GM18907 (cell line): Measurements from ENCODE around the gene MSI2.
A peak's percentile ranks its signal among the peaks of the same experiment; 100 is the strongest.

ENCODE experiments used
- ATAC-seq: cut with Tn5 transposase; IDR thresholded peaks from one replicate; pipeline ENCODE4 v1.9.1; 2021; ENCODE audit warnings: mild to moderate bottlenecking, moderate library complexity; ENCODE audit not compliant: unreplicated experiment

Gene MSI2

GRCh38 chr17:57720386-57721035, 464.2 kb downstream of the MSI2 start:
- no peak for ATAC-seq

- ATAC-seq: no peak
Measured at GRCh38 chr17:57721967-57722703, 465.8 kb downstream of the MSI2 start.

- no peak for ATAC-seq
Measured at GRCh38 chr17:57722704-57723043, 466.4 kb downstream of the MSI2 start.

GRCh38 chr17:57723427-57724025, 467.2 kb downstream of the MSI2 start:
- ATAC-seq: no peak

GRCh38 chr17:57724026-57724728, 467.9 kb downstream of the MSI2 start:
- ATAC-seq: peak; percentile 72

GRCh38 chr17:57724729-57725125, 468.4 kb downstream of the MSI2 start:
- ATAC-seq: no peak

GRCh38 chr17:57726213-57726790, 470.0 kb downstream of the MSI2 start:
- no peak for ATAC-seq

- no peak for ATAC-seq
Measured at GRCh38 chr17:57726838-57727237, 470.5 kb downstream of the MSI2 start.

GRCh38 chr17:57727630-57728175, 471.4 kb downstream of the MSI2 start:
- ATAC-seq: no peak

GRCh38 chr17:57730026-57730701, 473.8 kb downstream of the MSI2 start:
- ATAC-seq: no peak

GRCh38 chr17:57732062-57732461, 475.7 kb downstream of the MSI2 start:
- no peak for ATAC-seq

- ATAC-seq: no peak
Measured at GRCh38 chr17:57733085-57733484, 476.8 kb downstream of the MSI2 start.
